GM11168 (cell line): ENCODE data around the gene HSPA4.

Experiments
- in situ Hi-C: fragments of 300-500 bp; cut with MboI; formaldehyde crosslinking; loops from one replicate; pipeline ENCODE4 v1.12.0; 2022; ENCODE audit warnings: low sequenced_read_pairs; ENCODE audit not compliant: unreplicated experiment

Gene HSPA4

GRCh38 chr5:133147411-133147810 lies 95.6 kb downstream of the HSPA4 start:
- in situ Hi-C loops = no loop called here

DNA sequence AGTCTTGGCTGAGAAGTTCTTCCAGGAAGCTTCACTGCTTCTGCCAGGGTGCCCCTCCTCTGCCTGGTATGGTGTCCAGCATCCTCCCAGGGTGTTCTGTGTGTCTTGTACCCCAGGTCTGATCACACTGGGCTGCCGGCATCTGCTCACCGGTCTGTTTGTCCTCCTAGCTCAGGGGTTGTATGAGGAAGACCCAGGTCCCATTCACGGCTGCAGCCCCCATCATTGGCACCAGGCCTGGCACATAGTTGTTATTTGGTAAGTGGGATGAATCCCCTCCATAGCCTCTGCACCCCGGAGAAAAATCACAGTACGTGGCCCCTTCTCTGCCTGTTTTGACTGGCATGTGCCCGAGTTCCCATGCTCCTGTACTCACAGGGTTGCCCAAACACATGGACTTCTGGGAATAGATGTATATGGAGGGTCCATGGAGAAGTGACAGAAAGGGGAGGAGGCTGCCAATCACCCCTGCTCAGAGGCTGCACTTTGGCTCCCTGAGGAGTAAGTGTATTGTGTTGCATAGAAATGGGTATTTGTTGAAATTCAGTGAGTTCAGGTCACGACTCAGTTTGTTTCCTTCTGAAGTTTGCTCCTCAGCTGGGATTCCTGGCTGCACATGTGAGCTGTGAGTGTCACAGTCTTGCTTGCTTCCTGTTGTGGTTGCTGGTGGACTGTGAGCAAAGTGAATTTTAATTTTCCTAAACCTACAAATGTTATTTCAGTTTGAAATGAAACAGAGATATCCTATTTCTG lies 96.2 kb downstream of the HSPA4 start:
- in situ Hi-C loops = no loop called here

DNA sequence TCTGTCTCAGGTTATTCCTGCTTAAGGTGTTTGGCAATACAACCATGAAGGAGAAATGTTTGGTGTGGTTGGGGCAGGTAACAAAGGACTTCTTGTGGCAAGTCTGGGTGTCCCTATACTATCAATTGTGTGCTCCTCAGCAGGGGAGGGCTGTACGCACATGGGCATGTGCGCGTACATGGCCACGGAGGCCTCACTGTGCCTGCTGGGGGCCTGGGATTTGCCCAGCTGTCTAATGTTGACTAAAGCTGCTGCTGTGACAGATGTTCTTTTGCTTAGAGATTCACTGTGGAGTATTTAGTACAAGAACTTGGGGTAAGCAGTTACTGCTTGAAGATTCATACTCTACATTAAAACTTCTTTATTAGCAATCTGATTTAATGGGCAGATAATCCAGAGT lies 97.5 kb downstream of the HSPA4 start:
- in situ Hi-C loops = no loop called here

GRCh38 chr5:133150909-133151544 lies 99.2 kb downstream of the HSPA4 start:
- in situ Hi-C loops = no loop called here

GRCh38 chr5:133154274-133155075 lies 102.7 kb downstream of the HSPA4 start:
- in situ Hi-C loops = no loop called here

- in situ Hi-C loops = no loop called here
Observed at GRCh38 chr5:133155326-133155969, 103.6 kb downstream of the HSPA4 start.
